GM19099 (cell line): ENCODE measurements around the gene DNMT3A.

Source experiments
- POLR2A ChIP-seq: IDR thresholded peaks from 3 replicates; pipeline ENCODE4 v1.6.1; 2011; ENCODE audit warnings: low read depth; ENCODE audit not compliant: insufficient read length; ENCODE audit errors: extremely low read depth

The DNMT3A gene

DNA sequence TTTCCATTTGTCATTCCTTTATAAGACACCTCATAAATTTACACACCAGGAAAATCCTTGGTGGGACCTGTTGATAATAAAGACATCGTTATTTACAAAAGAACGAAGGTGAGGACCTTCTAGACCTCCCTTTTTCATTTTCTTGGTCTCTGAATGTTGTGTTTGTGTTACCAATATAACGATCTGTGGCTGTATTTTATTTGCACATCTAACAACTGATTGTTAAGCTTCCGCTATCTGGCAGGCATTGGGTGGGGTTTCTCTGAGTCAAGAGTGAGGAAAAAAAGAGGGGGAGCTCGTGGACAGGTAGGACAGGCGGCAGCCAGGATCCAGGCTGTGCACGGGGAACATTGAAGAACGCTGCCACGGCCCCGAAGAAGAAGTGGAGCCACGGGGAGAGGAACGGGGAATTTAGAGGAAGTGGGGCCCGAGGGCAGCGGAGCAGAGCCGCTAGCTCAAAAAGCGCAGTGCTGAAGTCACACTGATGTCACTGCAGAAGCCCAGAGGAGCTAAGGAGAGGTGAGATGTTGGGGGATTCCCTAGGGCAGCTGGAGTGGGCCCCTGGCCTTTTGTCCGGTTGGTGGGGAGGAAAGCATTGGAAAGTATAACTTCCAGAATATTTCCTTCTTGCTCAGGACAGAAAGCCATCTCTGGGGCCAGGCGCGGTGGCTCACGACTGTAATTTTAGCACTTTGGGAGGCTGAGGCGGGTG is 20.9 kb upstream of the DNMT3A start:
- TF ChIP-seq POLR2A, result peak; percentile 47

DNA sequence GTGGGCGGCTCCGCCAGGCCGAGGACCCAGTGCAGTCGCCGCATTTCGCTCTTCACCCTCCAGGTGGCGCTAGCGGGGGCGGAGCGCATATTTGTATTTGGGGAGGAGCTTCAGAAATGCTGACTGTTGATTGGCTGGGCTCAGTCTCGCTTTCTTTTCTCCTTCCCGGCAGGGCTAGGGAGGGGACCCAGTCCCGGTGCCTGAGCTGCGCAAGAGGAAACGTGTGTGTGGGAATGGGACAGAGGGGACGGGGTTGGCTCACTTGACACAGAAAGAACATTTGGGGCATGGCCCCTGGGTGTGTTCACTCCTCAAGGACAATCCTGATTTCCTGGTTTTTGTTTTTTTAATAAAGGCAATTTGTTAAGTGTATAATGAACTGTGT is 20.3 kb upstream of the DNMT3A start:
- TF ChIP-seq POLR2A, result peak; percentile 89

DNA sequence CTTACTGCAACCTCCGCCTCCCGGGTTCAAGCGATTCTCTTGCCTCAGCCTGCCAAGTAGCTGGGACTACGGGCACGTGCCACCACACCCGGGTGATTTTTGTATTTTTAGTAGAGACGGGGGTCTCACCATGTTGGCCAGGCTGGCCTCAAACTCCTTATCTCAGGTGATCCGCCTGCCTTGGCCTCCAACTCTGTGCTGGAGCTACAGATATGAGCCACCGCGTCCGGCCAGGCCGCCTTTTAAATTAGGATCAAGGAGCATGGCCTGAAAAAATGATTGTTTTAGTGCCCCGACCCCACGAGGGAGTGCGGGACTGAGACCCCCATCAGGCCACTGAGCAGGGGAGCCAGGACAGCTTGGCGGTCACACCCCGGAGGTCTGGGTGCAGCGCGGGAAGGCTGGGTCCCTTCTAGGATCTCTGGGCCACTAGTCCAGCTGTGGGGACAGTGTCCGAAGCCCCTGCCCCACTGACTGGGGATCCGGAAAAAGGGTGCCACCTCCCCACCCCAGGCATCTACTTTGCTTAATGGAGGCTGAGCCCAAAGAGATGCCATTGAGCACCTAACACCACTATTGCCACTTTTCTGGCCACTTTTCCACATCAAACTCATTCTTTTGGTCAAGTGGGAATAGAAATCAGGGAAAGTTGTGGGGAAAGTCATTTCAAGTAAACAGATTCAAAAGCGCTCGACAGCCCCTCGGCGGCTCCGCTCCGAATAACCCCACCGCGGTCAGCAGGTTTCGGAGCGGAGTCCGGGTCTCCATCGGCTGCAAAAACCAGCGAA is 19.7 kb upstream of the DNMT3A start:
- TF ChIP-seq POLR2A, result no peak

DNA sequence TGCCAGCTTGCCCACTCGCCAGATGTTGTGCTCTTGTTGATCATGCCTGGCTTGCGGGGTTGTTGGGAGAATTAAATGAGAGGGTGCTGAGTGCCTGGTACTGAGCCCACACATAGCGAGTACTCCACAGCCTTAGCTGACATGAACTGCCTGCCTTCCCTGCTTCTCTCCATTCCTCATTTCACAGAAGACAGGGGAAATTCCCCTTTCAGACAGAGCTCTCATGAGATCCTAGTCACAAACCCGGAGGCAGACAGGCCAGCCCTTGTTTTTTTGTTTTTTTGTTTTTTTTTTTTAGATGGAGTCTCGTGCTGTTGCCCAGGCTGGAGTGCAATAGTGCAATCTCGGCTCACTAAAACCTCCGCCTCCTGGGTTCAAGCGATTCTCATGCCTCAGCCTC is 17.1 kb upstream of the DNMT3A start:
- no peak for TF ChIP-seq POLR2A

DNA sequence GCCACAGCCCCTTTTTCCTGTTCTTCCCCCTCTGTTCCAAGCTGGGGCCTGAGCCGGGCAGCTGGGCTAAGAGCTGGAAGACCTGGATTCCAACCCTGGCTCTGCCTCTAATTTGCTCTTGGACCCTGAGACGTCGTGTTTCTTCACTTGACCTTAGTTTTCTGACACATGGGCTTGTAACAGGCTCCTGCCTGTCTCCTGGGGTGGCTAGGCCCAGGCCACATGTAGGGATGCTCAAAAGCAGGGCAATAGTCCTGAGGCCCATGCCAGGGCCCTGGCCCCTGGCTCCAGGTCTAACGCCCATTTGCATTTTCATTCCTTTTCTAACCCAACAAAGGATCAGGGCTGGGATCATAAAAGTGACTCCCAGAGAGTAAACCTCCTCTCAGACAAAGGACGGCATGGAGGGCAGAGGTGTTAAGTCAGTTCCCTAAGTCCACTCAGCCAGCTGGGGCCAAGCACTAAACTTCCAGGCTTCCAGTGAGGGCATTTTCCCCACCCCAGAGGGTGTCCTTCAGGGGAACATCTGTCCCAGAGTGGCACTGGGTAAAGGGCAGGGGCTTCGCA is 16.6 kb upstream of the DNMT3A start:
- no peak for TF ChIP-seq POLR2A

DNA sequence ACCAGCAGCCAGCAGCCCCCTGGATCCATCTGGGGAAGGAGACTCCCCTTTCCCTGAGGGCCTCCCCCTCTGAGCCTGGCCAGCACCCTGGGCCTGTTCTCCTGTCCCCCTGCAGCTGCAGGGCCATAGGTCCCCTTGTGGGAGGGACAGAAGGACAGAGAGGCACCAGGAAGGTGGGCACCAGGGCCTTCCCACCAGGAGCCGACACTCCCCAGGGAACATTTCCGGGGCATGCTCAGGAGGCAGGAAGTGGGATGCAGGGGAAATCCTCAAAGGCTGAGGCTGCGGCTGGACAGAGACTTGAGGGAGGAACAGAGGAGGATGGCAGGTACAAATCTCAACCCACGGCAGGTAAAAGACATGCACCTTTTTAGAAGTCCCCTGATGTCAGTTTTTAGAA is 14.4 kb upstream of the DNMT3A start:
- TF ChIP-seq POLR2A, result no peak

DNA sequence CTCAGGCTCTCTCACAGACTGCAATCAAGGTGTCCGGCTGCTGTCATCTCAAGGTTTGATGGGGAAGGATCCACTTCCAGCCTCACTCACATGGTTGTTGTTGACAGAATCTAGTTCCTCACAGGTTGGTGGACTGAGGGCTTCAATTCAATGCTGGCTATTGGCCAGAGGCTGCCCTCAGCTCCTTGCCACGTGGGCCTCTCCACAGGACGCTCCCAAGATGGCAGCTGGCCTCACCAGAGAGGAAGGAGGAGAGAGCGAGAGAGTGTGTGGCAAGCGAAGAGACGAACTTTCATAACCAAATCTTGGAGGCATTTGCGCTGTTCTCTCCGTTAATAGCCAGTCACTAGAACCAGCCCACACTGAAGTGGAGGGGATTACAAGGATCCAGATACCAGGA is 13.5 kb upstream of the DNMT3A start:
- TF ChIP-seq POLR2A, result no peak

DNA sequence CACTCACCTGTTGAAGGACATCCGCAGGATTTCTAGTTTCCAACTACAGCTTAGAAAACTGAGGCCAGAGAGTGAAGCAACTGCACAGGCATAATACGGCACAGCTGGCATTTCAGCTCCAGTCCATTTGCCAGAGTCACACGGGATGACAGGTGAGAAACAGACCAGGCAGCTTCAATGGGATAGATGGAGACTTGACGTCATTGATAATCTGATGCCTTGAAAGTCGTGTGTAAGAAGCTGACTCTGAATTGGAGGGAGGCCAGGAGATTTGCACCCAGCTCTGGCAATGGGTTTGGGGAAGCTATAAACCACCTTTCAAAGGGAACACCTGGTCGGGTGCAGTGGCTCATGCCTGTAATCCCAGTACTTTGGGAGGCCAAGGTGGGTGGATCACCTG is 12.4 kb upstream of the DNMT3A start:
- no peak for TF ChIP-seq POLR2A

DNA sequence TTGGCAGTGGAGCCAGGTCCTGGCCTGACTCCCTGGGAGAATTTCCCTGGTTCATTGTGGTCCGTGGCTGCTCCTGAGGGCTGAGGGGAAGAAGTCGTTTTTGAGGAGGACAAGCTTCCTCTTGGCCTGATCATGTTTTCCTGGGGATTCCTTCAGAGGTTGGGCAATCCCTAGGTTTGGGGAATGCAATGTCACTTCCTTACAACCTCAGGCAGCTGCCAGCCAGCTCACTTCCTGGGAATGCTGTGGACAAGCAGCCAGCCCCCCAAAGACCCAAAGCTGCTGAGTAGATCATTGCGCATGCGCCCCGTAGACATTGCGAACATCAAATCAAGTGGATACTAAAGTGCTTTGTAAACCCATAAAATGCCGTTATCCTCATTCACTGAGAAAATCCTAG is 7.7 kb upstream of the DNMT3A start:
- no peak for TF ChIP-seq POLR2A

DNA sequence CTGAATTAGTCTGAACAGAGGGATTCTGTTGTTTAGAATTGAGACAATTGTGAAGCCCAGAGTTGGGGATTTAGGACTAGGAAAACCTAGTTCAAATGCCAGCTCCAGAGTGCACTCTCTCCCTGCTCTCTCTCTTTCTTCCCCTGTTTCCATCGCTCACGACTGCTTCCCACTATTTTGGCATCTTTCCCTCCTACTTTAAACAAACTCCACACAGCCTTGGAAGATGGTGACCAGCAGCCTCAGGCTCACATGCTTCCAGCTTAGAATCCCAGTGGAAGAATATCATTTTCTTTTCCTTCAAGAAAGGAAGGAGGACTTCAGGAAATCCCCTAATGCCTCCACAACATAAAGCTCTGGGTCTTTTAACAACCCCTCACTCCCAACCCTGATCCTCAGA is 6.1 kb upstream of the DNMT3A start:
- no peak for TF ChIP-seq POLR2A

DNA sequence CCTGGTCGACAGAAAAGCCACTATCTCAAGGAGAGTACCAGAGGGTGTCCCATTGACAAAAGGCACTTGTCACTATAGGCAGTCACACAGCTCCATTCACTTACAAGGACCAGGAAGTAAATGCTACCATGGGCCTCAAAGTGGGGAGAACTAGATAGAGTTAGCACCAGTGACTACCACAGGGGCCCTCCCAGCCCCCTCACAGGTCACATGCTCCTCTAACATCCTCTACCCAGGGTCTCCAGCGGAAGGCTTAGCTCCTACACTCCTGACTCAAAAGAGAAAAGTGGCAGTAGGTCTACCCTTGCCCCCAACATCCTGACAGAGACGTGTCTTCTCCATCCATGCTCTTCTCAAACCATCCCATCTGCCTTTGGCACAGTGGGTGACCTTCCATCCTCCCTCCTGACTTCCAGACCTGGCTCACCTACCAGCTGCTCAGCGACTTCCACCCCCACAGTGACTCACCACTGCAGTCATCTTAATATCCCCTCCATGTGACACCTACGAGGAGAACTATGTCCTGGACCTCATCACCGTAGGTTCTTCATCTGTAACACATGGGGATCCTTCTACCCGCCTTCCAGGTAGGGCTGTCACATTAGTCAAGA is 5.6 kb upstream of the DNMT3A start:
- TF ChIP-seq POLR2A, result no peak

DNA sequence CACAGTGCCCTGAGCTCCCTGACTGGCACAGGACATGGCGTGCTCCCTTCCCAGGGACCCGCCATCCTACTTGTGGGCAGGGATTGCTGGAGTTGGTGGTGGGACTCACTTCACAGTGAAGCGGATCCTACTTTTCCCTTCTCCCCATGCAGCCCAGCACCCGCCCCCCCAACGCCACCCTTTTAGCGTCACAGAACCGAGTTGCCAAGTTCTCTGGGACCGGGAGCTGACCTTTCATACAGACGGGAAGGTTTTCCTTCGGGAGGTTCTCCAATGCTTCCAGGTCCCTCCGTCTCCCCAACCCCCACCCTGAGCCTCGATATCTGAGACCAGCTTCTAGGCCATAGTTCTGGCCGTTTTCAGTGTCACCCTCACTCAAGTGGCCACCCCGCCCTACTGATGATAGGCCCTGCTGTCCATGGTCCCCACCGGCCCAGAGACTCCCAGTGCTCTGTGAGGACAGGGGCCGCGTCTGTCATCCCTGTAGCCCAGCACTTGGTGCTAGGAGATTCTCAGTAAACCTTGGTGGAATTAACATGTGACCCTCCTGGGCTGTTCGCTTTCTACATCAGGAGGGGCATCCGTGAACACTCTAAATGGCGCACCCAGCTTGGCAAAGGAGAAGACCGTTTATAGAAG is 1.6 kb upstream of the DNMT3A start:
- TF ChIP-seq POLR2A, result no peak

DNA sequence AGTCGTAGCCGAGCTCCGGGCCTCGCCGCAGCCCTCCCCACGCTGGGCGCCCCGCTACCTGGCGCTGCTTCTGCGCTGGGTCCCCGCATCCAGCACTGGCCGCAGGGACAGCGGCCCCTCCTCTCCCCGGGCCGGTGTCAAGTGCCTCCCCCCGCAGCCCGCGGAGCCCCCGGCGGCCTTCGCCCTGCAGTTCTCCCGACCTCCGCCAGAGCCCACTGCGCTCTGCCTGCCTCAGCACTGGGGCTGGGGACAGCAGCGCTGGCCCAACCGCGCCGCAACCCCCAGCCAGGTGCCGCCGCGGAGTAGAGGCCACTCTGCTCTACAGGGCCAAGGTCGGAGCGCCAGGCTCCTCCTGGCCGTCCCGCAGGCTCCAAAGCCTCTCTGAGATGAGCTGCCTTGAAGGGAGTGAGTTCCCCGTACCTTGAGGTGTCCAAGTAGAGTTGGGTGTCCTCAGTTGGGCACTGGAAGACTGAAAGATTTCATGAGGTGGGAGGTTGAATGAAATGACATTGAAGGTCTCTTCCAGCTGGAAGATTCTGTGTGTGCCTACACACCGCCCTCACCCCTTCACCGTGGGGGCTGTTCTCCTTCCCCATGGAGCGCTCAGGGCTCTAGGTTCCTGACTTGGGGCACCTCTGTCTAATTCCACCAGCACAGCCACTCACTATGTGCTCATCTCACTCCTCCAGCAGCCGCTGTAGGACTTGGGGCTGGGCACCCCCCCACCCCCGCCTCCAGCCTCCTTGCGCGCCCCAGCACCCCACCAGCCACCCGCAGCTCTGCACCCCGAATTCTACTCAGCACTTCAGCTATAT is 854 bp upstream of the DNMT3A start:
- peak; percentile 44 for TF ChIP-seq POLR2A

DNA sequence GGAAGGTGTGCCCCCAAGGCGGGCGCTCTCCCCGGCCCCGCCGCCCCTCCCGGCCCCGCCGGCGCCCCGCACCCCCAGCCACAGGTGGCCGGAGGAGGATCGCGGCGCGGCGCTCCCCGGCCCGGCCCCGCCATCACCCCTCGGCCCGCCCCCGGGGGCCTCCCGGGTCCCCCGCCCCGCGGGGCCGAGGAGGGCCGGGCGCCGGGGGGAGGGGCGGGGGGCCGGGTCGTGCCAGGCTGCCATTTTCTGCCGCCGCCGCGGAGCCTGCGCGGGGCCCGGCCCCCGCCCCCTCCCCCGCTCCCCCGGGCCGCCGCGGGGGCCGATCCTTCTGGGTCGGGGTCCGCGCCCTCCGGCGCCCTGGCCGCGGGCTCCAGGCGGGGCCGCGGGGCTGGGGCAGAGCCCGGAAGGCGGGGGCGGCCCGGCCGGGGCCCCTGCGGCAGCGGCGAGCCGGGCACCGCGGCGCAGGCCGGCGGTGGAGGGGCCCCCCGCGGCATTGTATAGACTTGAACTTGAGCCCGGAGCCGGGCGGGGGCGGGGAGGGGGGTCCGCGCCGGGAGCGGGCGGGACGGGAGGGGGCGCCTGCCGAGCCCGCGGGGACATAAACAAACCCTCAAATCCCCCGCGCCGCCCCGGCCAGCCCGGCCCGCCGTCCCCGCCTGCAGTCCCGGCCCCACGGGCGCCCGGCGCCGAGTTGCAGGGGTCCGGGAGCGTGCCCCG is 556 bp downstream of the DNMT3A start:
- no peak for TF ChIP-seq POLR2A
